DMS53 treated with DMSO at 0.1 percent for 48 hours (cell line): ENCODE results near the gene XXYLT1.
"Not testable (repeated sequence)": the region's sequence is repeated elsewhere in the genome, so short reads cannot be mapped to it uniquely, and the experiment has no call there.

ENCODE experiments used
- DNase-seq: peaks from one replicate; lab custom pipeline; 2025; ENCODE audit not compliant: unreplicated experiment; lab: John Stamatoyannopoulos, UW

Gene XXYLT1

GRCh38 chr3:195230244-195230643 is 40.7 kb downstream of the XXYLT1 start:
- no peak for DNase-seq

- DNase-seq: not testable (repeated sequence)
Observed at GRCh38 chr3:195228886-195229285, 42.1 kb downstream of the XXYLT1 start.

- DNase-seq: no peak
Observed at GRCh38 chr3:195227871-195228270, 43.1 kb downstream of the XXYLT1 start.

GRCh38 chr3:195226900-195227447 is 44.0 kb downstream of the XXYLT1 start:
- no peak for DNase-seq

GRCh38 chr3:195226445-195226844 is 44.5 kb downstream of the XXYLT1 start:
- no peak for DNase-seq

- no peak for DNase-seq
Observed at GRCh38 chr3:195224980-195225580, 45.9 kb downstream of the XXYLT1 start.

- DNase-seq: no peak
Observed at GRCh38 chr3:195224156-195224979, 46.6 kb downstream of the XXYLT1 start.

- DNase-seq: no peak
Observed at GRCh38 chr3:195221876-195222617, 48.9 kb downstream of the XXYLT1 start.

- DNase-seq: no peak
Observed at GRCh38 chr3:195221015-195221853, 49.7 kb downstream of the XXYLT1 start.

- DNase-seq: no peak
Observed at GRCh38 chr3:195219351-195220230, 51.4 kb downstream of the XXYLT1 start.

GRCh38 chr3:195218331-195218730 is 52.6 kb downstream of the XXYLT1 start:
- DNase-seq: not testable (repeated sequence)

GRCh38 chr3:195215576-195215975 is 55.4 kb downstream of the XXYLT1 start:
- not testable (repeated sequence) for DNase-seq

- DNase-seq: no peak
Observed at GRCh38 chr3:195214381-195214780, 56.6 kb downstream of the XXYLT1 start.

GRCh38 chr3:195213639-195214315 is 57.2 kb downstream of the XXYLT1 start:
- DNase-seq: no peak

GRCh38 chr3:195212749-195213375 is 58.1 kb downstream of the XXYLT1 start:
- DNase-seq: no peak

- DNase-seq: no peak
Observed at GRCh38 chr3:195212033-195212748, 58.8 kb downstream of the XXYLT1 start.

GRCh38 chr3:195210266-195210973 is 60.5 kb downstream of the XXYLT1 start:
- no peak for DNase-seq
